K562 (cell line): ENCODE results near the gene UGT1A10.

Source experiments
- SMARCB1 ChIP-seq: IDR thresholded peaks from 2 replicates; pipeline ENCODE4 v1.6.1; 2011; ENCODE audit warnings: improper control_type of control experiment, low read depth; ENCODE audit not compliant: insufficient read length
- TF ChIP-seq, protein P1 (sequence below), 2 experiments: fragments of 450-650 bp; formaldehyde crosslinking in 1 of 2; IDR thresholded peaks; 2 replicates each; pipeline versions ENCODE4 v1.4.0 to v1.6.1; 2014 to 2020; ENCODE audit warnings: mild to moderate bottlenecking in 2 of 2, borderline replicate concordance in 1 of 2, low read depth in 1 of 2

DNA sequence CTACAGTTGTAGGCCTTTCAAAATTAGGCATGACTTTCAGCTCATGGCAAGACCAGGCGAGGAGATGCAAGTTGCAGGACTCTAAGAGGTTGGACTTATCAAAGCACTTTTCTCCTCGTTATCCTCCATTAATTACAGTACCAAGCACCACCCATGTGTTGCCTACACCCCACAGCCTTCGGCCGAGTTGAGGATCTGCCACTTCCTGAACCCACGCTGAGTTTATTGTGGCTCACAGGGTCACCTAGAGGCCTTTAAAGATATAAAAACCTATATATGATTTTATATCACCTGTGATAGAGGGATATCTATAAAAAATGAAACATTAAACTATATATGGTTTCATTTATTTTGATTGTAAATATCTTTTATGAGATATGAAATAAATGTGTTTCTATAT is 2.6 kb downstream of the UGT1A10 start:
- TF ChIP-seq SMARCB1 = no peak
- TF ChIP-seq, protein P1, sequence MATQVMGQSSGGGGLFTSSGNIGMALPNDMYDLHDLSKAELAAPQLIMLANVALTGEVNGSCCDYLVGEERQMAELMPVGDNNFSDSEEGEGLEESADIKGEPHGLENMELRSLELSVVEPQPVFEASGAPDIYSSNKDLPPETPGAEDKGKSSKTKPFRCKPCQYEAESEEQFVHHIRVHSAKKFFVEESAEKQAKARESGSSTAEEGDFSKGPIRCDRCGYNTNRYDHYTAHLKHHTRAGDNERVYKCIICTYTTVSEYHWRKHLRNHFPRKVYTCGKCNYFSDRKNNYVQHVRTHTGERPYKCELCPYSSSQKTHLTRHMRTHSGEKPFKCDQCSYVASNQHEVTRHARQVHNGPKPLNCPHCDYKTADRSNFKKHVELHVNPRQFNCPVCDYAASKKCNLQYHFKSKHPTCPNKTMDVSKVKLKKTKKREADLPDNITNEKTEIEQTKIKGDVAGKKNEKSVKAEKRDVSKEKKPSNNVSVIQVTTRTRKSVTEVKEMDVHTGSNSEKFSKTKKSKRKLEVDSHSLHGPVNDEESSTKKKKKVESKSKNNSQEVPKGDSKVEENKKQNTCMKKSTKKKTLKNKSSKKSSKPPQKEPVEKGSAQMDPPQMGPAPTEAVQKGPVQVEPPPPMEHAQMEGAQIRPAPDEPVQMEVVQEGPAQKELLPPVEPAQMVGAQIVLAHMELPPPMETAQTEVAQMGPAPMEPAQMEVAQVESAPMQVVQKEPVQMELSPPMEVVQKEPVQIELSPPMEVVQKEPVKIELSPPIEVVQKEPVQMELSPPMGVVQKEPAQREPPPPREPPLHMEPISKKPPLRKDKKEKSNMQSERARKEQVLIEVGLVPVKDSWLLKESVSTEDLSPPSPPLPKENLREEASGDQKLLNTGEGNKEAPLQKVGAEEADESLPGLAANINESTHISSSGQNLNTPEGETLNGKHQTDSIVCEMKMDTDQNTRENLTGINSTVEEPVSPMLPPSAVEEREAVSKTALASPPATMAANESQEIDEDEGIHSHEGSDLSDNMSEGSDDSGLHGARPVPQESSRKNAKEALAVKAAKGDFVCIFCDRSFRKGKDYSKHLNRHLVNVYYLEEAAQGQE (IDR thresholded peaks at IDR 0.05; ENCODE audit: borderline replicate concordance) = no peak
- TF ChIP-seq, protein P1 (CRISPR knock-in tag; IDR thresholded peaks at IDR 0.05; ENCODE audit: low read depth) = no peak
